ENCODE data around the gene PKDREJ.
"Not testable (repeated sequence)": the region's sequence is repeated elsewhere in the genome, so short reads cannot be mapped to it uniquely, and the experiment has no call there.

The PKDREJ gene

GRCh38 chr22:46265627-46266026 is 2.5 kb upstream of the PKDREJ start:
- DNase-seq, result not testable (repeated sequence)

- not testable (repeated sequence) for DNase-seq
Measured at GRCh38 chr22:46264520-46264919, 1.4 kb upstream of the PKDREJ start.

- DNase-seq, result no peak
Measured at GRCh38 chr22:46262449-46263215, 511 bp downstream of the PKDREJ start.

- DNase-seq, result no peak
Measured at GRCh38 chr22:46260038-46260437, 3.1 kb downstream of the PKDREJ start.

GRCh38 chr22:46259374-46259773 is 3.8 kb downstream of the PKDREJ start:
- DNase-seq, result no peak

GRCh38 chr22:46256358-46256958 is 6.7 kb downstream of the PKDREJ start:
- no peak for DNase-seq

GRCh38 chr22:46251816-46252380 is 11.2 kb downstream of the PKDREJ start:
- no peak for DNase-seq

GRCh38 chr22:46251266-46251665 is 11.9 kb downstream of the PKDREJ start:
- DNase-seq, result no peak

GRCh38 chr22:46250783-46251125 is 12.4 kb downstream of the PKDREJ start:
- no peak for DNase-seq

- DNase-seq, result peak; percentile 30
Measured at GRCh38 chr22:46250035-46250782, 12.9 kb downstream of the PKDREJ start, which contains the start of gene CDPF1. TSS of gene CDPF1 (minus strand) at chr22:46250293. CDS start at chr22:46248284, 2,009 bp downstream.

GRCh38 chr22:46247443-46247975 is 15.6 kb downstream of the PKDREJ start:
- no peak for DNase-seq

GRCh38 chr22:46246178-46246577 is 17.0 kb downstream of the PKDREJ start:
- DNase-seq, result no peak

GRCh38 chr22:46245511-46245910 is 17.6 kb downstream of the PKDREJ start:
- no peak for DNase-seq

GRCh38 chr22:46244771-46245170 is 18.4 kb downstream of the PKDREJ start:
- no peak for DNase-seq

GRCh38 chr22:46242076-46242475 is 21.1 kb downstream of the PKDREJ start:
- no peak for DNase-seq

- DNase-seq, result no peak
Measured at GRCh38 chr22:46241396-46242007, 21.6 kb downstream of the PKDREJ start.

- no peak for DNase-seq
Measured at GRCh38 chr22:46240907-46241306, 22.2 kb downstream of the PKDREJ start.

GRCh38 chr22:46240506-46240905 is 22.6 kb downstream of the PKDREJ start:
- no peak for DNase-seq

GRCh38 chr22:46240073-46240472 is 23.1 kb downstream of the PKDREJ start:
- no peak for DNase-seq

GRCh38 chr22:46239261-46240048 is 23.7 kb downstream of the PKDREJ start:
- DNase-seq, result no peak

- DNase-seq, result no peak
Measured at GRCh38 chr22:46238541-46238940, 24.6 kb downstream of the PKDREJ start.
